ENCODE results near the gene PLAGL2.

GRCh38 chr20:32207626-32208498 is at the start of gene PLAGL2, which contains the start of gene POFUT1:
- TF ChIP-seq CTCF (IDR thresholded peaks at IDR 0.05) = peak in 1 of 3 experiments; percentile 8
- no peak for TF ChIP-seq POLR2A (IDR thresholded peaks at IDR 0.05)
